Activated CD4-positive, CD25-positive, alpha-beta regulatory T cell treated with anti-CD3 and anti-CD28 coated beads, Interleukin-2, amount 50 U/mL, for 24 hours (primary cell): ENCODE results near the gene RALGPS1.

Source experiments
- ATAC-seq, 2 donors: fragments of 150-1000 bp; cut with Tn5 transposase; one replicate each; pipeline ENCODE4 v1.10.0; 2021; ENCODE audit warnings: mild to moderate bottlenecking in 1 of 2, moderate library complexity in 1 of 2

The RALGPS1 gene

DNA sequence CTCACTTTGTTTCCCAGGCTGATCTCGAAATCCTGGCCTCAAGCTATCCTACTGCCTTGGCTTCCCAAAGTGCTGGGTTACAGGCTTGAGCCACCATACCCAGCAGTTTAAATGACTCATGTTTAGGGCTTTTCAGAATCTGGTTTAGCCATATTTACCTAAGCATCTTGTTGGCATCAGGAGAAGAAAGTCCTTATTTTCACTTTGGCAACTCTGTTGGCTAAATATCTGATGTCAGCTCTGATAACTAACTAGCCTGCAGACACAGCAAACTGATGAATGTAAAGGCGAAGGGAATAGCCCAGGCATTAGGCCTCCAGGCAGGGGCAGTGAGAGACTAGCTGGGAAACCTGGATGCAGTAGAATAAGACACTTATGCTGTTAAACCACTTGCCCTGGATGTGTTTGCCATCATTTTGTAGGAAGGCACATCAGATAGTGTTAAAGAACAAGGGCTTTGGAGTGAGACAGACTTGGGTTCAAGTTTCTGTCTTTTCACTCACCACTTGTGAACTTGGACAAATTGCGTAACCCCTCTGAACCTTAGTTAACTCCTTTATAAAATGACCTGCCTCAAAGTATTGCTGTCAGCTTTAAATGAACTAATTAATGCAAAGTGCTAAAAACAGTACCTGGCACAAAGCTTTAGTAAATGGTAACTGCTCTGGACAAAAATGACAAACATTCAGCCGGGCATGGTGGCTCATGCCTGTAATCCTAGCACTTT, 315.3 kb downstream of the RALGPS1 start:
- no peak for ATAC-seq

GRCh38 chr9:127231666-127232065, 317.1 kb downstream of the RALGPS1 start:
- ATAC-seq: no peak

- no peak for ATAC-seq
These were observed 318.4 kb downstream of the RALGPS1 start for GRCh38 chr9:127232833-127233549.

DNA sequence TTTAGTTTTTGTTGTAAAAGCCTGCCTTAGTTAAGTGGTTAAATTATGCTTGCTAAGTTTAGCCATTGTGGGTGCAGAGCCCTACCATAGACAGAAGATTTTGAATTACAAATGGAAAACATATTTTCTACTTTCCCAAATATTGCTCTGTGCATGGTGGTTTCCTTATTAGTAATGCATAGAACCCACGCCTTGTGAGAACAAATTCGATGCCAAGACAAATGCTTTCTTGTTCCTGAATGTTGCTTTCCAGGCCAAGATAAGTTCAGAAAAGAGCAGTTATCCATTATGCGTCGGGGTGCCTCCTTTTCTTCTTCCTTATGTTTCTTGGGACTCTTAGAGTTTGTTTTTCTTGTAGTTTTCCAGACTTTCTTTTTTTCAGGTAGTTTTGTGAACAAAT, 319.0 kb downstream of the RALGPS1 start:
- no peak for ATAC-seq

GRCh38 chr9:127233989-127234388, 319.4 kb downstream of the RALGPS1 start:
- ATAC-seq: no peak

GRCh38 chr9:127237801-127238200, 323.2 kb downstream of the RALGPS1 start:
- ATAC-seq: no peak

DNA sequence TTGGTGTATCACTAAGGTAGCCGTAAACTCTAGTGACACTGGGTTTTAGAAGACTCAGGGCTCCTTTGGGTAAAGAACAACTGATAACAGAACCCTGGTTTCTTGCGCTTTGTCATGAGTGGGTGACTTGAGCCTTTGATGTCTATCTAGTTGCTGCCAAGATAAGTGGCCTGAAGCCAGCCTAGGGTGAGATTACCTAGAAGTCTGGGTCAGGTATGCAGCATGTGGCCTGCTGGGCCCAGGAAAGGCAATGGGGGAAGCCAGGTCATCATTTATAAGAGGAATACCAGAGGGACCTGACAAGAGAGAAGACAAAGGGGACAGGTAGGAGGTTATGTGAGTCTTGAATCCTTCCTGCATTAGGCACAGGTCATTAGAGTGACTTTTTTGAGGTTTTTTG, 326.8 kb downstream of the RALGPS1 start:
- ATAC-seq: no peak

DNA sequence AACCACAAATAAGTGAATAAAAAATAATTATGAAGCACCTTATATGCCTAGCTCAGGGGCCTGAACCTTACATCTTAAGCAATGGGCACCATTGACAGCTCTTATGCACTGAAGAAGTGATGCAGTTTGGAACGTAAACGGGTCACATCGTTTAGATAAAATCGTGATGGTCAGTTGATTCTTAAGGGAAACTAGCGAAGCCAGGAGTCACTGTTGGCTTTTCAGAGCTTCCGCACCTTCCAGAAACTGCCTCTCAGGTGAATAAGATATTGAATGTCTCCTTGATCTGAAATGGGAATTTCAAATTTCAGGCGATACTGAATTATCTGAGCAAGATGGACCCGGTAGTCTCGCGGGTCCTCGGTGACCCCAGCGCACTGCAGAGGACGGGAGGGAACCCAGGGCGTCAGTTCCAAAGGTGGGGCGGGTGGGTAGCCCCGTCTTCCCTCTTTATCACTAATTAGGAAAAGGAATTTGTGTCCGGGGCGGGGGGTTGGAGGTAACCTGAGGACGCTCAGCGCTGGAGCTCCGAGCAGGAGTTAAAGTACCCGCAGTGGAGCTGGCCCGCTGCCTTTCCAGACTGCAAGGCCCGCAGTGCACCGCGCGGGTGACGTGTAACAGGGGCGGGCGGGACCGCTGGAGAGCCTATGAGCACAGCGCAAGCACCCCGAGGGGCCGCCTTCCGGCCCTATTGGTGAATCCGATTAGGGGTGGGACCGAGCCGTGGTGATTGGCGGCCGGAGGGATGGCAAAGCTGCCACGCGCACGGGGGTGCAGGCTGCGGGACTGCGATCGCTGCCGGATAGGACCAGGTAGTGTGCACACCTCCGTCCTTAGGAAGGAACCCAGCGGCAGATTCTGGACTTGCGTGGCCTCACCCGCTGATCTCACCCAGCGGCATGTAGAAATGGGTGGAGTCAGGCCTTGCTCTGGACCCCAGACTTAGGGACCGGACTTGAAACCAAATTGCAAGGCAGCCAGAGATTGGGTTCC, 330.3 kb downstream of the RALGPS1 start:
- peak; percentile 100 for ATAC-seq

DNA sequence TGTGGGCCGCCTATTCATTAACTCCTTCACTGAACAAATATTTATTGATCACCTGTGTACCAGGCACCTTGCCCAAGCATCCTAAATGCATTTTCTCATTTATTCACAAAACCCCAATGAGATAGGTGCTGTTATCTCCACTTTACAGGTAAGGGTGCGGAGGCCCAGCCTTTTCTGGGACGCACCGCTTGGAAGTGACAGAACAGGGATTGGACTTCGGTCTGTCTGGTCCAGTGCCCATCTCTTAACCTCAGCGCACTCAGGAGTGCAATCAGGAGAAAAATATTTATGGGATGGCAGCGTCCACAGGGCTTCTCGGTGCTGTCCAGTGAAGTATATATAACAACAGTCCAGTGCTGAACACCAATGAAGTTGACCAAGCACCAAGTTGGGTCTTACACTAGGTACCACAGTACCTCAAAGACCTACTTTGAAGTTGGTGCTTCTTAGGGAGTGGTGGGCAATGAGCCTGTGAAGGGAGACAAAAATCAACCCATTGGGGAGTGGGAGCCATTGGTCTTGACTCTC, 331.1 kb downstream of the RALGPS1 start:
- no peak for ATAC-seq

DNA sequence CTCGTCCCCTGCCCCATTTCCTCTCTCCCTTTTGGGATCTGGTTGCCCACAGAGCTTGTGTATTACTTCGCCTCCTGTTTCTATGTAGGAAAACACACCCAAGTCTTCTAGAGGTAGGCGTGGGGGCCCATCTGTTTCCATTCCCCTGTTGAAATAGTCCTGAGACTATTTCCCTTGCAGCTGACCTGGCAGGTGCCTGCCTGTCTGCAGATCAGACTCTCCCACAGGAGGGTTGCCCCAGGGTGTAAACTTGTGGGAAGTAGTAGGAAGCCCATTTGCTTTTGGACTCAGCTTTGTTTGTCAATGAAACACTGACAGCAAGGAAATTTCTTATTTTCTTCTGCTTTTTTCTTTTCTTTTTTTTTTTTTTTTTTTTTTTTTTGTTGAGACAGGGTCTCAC, 333.7 kb downstream of the RALGPS1 start:
- ATAC-seq: no peak

GRCh38 chr9:127249877-127250276, 335.3 kb downstream of the RALGPS1 start:
- ATAC-seq: no peak

DNA sequence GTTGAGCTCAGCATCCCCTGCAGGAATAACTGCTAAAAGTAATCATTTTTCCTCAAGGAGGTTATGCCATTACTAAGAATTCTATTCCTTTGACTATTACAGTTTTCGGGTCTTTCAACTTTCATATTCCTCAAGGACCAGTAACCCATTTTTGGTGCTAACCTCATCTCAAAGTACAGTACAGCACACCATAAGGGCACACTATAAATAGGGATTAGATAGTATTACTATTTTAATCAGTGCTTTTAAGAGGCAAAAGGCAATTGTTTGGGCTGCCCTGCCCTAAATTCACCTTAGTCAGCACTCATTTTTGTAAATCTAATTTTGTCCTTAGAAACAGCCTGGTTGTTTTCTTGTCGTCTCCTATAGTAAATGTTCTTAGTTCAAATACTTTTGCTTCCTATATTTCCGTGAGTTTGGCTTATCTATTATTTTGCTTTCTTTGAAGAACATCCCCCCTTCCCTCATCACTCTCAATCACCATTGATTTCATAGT, 336.4 kb downstream of the RALGPS1 start:
- no peak for ATAC-seq

GRCh38 chr9:127252410-127253318, 338.1 kb downstream of the RALGPS1 start:
- ATAC-seq: no peak

- no peak for ATAC-seq
These were observed 338.9 kb downstream of the RALGPS1 start for GRCh38 chr9:127253446-127253845.

GRCh38 chr9:127255692-127256091, 341.1 kb downstream of the RALGPS1 start:
- ATAC-seq: no peak

DNA sequence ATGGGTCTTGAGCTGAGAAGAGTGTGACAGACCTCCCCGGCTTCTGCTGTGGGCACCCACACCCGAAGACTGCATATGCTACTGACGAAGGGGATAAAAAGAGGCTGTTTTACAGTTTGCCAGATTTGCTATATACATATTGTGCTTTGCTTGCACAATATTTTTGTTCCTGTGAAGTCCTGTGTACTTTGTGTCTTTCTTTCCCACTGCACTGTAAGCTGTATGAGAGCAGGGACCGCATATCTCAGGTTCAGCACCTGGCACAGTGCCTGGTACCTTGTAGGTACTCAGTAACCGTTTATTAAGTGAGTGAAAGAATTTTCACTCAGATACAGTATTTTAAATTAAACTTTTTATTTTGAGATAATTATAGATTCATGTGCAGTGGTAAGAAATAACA, 341.7 kb downstream of the RALGPS1 start:
- ATAC-seq: no peak

- no peak for ATAC-seq
These were observed 344.3 kb downstream of the RALGPS1 start for GRCh38 chr9:127258606-127259471.

DNA sequence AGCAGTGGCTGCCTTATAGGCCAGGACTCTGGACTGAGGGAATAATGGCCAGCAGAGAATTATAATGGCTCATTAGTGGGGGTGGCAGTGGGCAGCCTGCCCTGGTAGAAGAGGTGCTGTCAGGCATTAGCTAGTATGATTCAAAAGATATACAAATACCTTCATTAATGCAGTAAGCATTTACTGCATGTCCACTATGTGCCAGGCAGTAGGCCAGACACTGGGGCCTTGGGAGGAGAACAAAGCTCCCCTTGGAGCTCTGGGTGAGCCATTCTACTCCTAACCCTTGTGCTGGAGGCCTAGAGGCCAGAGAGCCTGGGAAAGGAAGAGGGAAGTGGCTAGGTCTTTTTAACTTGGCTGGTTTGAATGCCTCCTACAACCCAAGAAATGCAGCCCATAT, 348.0 kb downstream of the RALGPS1 start:
- no peak for ATAC-seq

GRCh38 chr9:127263237-127263636, 348.7 kb downstream of the RALGPS1 start:
- ATAC-seq: no peak

DNA sequence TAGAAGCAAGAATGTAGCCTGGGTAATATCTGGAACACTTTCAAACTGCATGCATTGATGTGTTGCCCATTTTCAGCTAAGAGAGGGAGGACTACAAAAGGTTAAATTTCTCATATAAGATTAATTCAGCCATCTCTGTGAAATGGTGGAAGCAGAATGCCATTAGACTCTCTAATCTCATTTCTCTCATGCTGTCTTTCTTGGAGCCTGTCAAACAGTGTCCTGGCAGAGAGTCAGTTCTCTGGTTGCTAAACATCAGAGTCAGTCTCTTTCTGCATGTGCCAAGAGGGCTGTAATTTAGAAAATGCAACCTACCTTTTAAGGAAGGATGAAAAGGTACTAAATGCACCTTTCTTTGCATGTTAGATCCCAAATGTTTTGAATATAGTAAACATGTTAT, 349.1 kb downstream of the RALGPS1 start:
- ATAC-seq: no peak
